Measurements from ENCODE around the gene ZNF275. TPM values are rescaled to one million over a fixed set of nuclear protein-coding genes. Genes with fewer than 3 reads are reported as not detected.
"Not testable (repeated sequence)": the region's sequence is repeated elsewhere in the genome, so short reads cannot be mapped to it uniquely, and the experiment has no call there.

Gene ZNF275
- polyA plus RNA-seq, 3 donors: 5.3 to 7.9 (median 7.2) TPM

DNA sequence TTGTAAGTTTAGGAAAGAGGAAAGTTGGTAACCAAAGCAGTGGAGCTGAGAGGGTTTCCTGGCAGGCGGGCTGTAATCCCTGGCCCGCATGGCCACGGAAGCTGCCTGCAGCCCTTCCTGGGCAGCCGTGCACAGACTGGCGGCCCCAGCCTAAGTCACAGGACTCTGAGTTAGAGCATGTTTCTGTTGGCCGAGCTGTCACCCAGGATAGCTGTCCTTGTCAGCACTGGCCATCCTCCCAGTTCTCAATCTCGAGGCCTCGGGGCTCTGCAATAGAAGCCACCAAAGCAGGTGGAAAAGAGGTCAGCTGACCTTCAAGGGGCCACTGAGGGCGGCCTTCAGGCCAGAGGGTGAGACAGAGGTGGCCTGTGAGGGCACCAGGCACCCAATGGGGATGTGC, 46.7 kb downstream of the ZNF275 start:
- WGBS, 3 donors: 71 to 92% (median 72%) methylated on average over 9 of the region's 9 CpGs
- no peak overlapping the region for H3K27ac ChIP-seq (ENCODE audit: low read depth, low read length)

DNA sequence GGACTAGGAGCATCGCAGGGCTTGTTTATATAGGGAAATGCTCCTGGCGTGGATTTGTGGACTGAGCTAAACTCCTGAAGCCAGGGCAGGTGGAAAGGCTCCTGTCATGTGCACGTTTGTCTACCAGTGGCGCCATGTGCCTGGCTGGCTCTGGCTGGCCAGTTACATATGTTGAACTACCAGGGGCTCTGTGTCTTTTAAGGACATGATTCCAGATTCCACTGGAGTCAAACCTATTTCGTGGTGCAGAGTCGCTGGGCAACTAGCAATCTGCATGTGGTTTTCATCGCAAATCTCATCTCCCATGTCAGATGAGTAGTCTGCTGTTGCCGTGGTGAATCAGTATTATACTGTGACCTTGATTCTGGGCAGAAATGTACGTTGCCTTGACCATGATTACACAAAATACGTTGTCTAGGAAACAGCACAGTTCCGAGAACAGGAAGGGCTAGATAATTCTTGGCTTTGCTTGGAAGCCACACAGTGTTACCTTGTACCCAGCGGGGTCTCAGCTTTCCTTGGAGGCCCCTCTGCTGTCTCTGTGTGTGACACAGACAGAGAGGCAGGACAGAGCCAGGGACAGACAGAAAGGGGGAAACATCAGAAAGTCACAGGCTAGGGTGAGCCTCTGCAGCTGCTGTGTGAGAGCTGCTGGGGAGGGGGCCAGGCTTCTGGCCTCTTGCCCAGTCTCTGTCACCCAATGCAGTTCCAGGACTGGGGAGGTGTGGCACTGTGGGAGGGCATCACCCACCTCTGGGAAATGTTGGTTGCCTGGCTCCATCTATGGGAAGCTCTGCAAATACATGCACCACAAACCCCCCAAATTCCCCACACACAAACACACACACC, 48.0 kb downstream of the ZNF275 start:
- no peak overlapping the region for H3K27ac ChIP-seq (ENCODE audit: low read depth, low read length)
- WGBS, 3 donors: 19 to 51% (median 32%) methylated on average over 12 of the region's 12 CpGs

DNA sequence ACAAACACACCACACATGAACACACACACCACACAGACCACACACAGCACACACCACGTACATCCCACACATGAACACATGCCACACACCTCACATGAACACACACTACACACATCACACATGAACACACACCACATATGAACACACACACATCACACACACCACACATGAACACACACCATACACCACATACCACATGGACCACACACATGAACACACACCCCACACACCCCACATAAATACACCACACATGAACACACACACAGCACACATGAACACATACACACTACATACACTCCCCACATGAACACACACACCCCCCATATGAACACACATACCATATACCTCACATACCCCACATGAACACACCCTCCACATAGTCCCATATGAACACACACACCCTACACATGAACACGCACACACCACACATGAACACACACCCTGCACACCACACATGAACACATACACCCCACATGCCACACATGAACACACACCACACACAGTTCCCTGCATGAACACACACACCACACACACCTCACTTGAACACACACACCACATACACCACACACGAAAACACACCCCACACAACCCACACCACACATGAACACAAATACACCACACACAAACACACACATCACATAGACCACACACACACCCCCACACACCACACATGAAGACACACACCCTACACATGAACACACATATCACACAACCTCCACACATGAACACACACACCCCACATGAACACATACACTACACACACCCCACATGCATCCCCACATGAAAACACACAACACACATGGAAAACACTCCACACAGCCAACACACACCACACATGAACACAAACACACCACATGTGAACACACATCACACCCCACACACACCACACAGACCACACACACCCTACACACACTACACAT, 48.9 kb downstream of the ZNF275 start:
- no peak overlapping the region for H3K27ac ChIP-seq (ENCODE audit: low read depth, low read length)
- 81 to 94% (median 89%) methylated on average over 3 of the region's 3 CpGs for WGBS, 3 donors

DNA sequence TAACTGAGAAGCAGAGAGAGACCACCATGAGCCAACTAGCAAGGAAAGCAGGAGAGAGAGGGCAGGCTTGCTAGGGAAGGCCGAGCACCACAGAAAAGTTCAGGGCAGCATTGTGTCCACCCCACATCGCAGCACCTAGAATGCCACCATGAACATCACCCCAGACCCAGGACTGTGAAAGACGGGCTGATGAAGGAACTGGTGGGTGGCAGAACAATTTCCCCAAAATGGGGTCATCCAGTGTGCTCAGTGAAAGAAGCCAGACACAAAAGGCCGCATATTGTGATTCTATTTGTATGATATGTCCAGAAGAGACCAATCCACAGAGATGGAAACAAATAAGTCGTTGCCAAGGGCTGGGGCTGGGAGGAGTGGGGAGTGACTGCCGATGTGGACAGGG, 50.4 kb downstream of the ZNF275 start:
- 86 to 93% (median 90%) methylated on average over 6 of the region's 6 CpGs for WGBS, 3 donors
- H3K27ac ChIP-seq (ENCODE audit: low read depth, low read length): no peak overlapping the region

DNA sequence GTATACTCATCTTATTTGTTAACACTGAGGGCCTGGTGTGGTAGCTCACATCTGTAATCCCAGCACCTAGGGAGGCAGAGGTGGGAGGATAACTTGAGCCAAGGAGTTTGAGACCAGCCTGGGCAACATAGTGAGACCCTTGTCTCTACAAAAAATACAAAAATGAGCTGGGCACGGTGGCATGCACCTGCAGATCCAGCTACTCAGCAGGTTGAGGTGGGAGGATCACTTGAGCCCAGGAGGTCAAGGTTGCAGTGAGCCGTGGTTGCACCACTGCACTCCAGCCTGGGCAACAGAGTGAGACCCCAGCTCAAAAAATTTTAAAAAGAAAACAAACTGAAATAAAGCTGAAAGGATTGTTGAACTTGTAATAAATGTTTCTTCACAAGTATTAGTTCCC, 51.0 kb downstream of the ZNF275 start:
- not testable (repeated sequence) for H3K27ac ChIP-seq (ENCODE audit: low read depth, low read length)
- WGBS, 3 donors: 78 to 89% (median 84%) methylated on average over 2 of the region's 2 CpGs

DNA sequence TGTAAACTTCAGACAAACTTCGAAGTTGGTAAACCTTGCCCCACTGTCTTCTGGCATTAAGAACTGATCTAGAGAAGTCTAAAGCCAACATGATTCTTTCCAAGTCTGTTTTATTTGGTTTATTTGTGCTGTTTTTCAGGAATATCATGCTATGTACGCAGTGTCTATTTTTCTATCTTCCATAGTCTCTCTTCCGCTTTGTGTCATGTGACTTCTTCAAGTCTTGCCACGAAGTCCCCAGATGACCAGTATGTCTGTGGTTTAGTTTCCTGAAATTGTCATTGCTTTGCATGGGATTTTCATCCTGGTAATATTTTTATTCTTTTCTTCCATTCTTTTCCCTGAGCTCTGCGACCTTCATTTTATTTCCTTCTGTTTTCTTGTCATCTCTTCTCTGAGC, 52.1 kb downstream of the ZNF275 start:
- no peak overlapping the region for H3K27ac ChIP-seq (ENCODE audit: low read depth, low read length)
- WGBS, 3 donors: 69 to 87% (median 72%) methylated on average over 5 of the region's 5 CpGs

DNA sequence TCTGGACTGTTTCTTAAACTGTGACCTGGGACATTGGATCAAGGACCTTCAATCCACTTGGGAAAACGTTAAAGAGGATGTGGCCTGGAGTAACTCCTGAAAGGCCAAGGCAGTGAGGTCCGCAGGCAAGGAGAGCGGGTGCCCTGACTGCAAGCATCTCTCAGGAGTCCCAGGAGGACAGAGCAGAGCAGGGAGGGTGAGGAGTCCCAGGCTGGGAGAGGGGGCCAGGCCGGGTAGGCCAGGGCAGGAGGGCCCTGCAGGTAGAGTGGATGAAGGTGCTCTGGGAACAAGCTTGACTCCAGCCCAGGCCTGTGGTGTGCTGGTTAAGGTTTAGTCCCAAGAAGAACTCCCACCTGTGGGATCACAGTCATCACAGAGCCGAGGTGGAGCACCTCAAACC, 53.4 kb downstream of the ZNF275 start:
- no peak overlapping the region for H3K27ac ChIP-seq (ENCODE audit: low read depth, low read length)
- 68 to 79% (median 73%) methylated on average over 5 of the region's 5 CpGs for WGBS, 3 donors

DNA sequence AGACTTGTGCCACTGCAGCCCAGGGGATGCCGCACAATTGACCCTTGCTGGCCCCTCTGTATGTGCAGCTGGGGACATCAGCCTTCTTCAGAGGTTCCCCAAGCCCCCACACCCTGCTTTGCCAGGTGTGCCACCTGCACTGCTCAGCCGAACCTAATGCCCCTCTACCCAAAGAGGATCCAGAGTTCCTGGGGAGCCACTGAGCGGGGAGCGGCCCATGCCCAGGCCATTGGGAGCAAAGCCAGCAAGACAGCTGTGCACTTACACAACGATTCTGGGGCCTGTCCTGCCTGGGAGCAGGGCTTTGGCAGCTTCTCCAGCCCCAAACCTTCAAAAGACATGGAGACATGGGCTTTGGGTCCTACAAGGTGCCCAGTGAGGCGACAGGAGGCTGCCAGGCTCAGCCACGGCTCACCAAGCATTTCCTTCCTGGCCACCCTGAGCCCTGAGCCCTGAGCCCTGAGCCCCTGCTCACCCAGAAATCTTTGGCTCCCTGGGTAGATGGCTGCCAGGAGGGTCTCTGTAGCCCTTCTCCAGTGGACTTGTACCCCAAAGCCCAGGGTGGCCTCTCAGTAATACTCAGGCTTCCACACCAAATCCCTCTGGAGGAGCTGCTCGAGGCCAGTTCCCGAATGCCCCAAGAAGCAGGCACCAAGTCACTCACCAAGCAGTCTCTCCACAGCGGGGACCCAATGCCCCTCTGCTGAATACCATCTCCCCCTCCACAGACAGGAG, 54.2 kb downstream of the ZNF275 start:
- WGBS, 3 donors: 51 to 86% (median 78%) methylated on average over 9 to 10 of the region's 10 CpGs
- H3K27ac ChIP-seq (ENCODE audit: low read depth, low read length): no peak overlapping the region

DNA sequence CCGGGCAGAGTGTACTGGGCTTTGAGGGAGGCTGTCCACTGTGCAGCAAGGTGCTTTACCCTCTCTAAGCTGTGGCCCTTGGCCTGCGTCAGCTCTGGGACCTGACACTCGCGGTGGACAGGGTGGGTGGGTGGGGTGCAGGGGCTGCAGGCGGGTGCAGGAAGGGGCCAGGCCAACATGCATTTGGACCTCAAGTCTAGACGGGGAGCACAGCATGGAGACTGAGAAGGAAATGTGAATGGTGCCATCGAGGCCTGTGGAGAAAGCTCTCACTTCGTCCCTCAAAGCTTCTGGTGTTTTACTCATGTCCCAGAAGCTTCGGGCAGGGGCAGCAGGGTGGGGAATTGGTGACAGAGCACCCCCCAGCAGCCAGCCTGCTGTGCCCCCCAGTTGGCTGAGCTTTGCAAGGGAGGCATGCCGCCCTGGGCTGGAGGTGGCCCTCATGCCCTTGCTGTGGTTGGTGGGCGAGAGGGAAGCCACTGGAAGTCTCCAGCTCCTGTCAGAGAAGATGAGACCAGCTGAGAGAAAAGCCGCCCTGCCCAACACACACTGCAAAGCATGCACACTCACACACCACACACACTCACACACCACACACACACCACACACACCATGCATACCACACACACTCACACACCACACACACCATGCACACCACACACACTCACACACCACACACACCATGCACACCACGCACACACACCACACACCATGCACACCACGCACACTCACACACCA, 54.9 kb downstream of the ZNF275 start:
- no peak overlapping the region for H3K27ac ChIP-seq (ENCODE audit: low read depth, low read length)
- 91 to 93% (median 91%) methylated on average over 8 to 14 of the region's 14 CpGs for WGBS, 3 donors

DNA sequence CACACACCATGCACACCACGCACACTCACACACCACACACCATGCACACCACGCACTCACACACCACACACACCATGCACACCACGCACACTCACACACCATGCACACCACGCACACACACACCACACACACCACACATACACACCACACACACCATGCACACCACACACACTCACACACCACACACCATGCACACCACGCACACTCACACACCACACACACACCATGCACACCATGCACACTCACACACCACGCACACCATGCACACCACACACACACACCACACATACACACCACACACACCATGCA, 55.5 kb downstream of the ZNF275 start:
- H3K27ac ChIP-seq (ENCODE audit: low read depth, low read length): not testable (repeated sequence)
- 98 to 100% (median 99%) methylated on average over 5 to 6 of the region's 6 CpGs for WGBS, 3 donors

DNA sequence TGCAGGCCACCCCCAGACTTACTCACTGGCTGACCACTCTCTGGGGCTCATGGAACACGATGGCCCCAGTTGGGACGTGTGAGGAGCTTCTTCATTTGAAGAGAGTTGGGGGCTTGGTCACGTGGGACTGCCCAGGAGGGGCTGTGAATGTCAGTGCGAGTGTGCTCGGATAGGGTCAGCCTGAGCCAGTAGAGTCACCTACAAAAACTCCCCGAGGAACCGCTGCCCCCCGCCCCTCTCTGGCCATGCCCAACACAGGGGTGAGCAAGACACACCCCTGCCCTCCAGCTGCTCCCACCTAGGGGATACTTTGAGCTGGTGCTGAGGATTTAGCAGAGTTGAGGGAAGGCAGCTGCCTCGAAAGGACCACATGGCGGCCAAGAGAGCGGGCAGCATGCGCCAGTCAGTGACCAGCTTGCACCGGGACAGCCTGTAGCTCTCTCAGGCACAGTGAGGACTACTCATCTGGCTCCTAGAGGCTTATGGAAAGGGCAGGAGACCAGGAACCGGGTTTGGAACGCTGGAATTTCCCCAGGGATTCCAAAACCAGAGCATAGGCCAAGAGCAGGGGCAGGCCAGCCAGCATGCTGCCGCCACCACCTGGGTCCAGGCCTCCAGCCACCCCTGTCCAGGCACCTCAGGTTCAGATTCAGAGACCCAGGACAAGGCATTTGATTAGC, 58.8 kb downstream of the ZNF275 start:
- H3K27ac ChIP-seq (ENCODE audit: low read depth, low read length): no peak overlapping the region
- 86 to 90% (median 86%) methylated on average over 16 of the region's 16 CpGs for WGBS, 3 donors

DNA sequence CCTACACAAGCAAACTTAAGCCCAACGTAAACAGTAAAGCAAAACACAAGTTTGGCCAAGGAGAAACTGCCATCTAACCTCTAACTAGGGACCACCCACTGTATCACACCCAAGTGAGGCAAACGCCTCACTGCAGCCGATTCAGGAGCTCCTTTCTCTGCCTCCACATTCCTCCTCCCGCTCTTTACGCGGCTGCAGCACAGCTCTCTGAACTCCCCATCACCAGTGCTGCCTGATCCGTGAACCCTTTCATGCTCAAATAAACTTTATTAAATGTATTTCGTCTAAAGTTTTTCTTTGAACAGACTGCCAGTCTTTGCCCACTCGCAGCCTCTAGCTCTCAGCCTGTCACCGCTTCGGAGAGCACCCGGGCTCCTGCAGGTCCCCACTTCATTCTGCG, 60.7 kb downstream of the ZNF275 start:
- 70 to 72% (median 71%) methylated on average over 13 of the region's 13 CpGs for WGBS, 3 donors
- no peak overlapping the region for H3K27ac ChIP-seq (ENCODE audit: low read depth, low read length)

DNA sequence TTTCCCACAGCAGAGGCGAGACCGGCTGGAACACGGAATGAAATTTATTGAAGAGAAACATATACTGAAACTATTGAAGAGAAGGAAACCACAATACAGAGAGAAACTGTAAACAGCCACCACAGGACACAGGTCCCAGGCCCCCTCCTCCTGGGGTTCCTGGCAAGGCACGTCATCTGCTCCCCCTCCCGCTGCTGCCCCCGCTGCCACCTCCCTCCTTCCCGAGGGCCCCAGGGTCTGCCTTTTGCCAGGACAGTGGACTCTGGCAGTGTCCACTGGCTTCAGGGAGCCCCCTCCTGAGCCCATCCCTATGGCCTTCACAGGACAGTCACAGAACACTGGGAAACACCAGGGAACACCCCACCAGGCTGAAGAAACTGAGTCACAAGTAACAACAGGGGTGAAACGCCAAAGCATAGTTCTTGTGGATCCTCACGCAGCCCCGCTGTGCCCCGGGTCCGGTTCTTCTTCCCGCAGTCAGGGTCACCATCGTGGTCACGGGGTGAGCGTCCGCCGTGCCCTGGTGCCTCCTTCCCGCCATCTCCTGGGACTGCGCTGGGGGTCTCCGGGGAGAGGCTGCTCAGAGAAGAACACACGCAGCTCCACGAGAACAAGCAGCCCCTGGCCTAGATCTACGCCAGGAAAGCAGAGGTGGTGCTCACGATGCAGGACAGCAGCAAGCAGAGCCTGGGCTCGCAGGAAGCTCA, 61.8 kb downstream of the ZNF275 start:
- WGBS, 3 donors: 76 to 88% (median 84%) methylated on average over 19 to 26 of the region's 26 CpGs

DNA sequence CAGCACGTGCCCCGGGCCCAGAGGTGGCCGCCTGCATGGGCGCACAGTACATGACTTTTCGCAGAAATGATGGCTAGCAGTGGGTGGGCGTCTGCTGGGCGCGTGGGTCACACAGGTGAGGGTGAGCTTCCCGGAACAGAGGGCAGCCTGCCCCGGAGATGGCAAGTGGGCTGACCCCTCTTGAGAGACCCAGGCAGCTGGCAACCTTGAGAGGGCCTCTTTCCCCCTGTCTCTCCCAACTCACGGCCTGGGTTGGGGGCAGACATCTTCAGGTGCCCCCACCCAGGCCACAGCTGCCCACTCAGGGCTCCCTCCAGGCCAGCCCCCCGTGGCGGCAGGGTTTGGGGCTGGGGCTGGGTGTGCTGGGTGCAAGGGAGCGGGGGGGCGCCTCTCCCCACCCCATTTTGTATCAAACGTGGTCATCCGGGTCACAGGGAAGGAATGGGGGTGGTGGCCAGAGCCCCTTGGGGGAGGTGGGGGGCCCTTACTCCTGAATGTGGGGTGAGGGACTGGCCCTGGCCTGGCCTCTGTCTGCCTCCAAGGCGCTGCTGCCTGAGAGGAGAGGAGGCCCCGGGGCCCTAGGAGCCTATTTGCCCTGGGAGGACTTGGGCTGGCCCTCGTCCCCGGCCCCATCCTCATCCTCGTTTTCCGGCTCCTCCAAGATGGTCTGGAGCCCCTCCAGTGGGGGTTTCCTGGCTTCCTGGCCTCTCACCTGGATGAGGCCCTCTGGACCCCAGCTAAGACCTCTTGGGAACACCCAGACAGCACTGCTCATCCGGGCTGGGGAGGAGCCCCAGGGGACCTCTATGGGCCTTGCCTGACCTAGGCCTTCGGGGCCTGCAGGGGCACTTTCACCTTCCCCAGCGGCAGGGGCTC, 62.6 kb downstream of the ZNF275 start:
- WGBS, 3 donors: 83 to 85% (median 85%) methylated on average over 4 to 25 of the region's 26 CpGs
- no peak overlapping the region for H3K27ac ChIP-seq (ENCODE audit: low read depth, low read length)

More for the DNA sequence above, 61.8 kb downstream of the ZNF275 start:
- H3K27ac ChIP-seq (ENCODE audit: low read depth, low read length): no peak overlapping the region

DNA sequence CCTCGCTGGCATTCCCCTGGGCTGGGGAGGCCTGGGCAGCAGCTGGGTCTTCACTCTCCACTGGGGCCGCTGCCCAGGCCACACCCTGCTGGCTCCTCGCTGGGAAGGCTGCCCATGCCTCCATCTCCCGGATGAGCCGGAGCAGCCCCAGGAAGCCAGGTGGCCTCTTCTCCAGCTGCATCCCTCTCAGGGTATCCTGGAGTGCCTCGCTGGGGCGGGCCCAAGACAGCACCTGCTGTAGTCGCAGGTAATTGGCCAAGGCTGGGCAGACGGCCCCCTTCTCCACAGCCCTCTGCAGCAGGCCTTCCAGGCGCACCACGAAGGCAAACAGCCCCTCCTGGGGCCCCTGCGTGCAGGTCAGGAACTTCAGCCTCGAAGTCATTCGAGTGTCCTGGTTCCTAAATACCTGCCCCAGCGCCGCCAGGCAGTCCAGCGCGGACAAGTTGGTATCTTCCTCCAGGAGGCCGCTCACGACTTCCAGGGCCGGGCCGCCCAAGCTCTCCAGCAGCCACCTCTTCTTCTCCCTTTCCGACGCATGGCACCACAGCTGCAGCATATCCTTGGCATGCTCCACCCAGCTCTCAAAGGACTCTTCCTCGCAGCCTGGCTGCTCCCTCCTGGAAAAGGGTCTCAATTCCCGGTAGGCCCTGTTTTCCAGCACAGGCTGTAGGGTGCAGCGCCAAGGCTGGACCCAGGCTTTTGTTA, 63.5 kb downstream of the ZNF275 start:
- H3K27ac ChIP-seq (ENCODE audit: low read depth, low read length): no peak overlapping the region
- WGBS, 3 donors: 85 to 90% (median 90%) methylated on average over 10 to 27 of the region's 27 CpGs
